NCI-H146 treated with DMSO at 0.1 percent for 48 hours (cell line): ENCODE data around the gene DGCR8.

Experiments used
- DNase-seq: peaks from one replicate; lab custom pipeline; 2025; ENCODE audit not compliant: unreplicated experiment; lab: John Stamatoyannopoulos, UW

Gene DGCR8

DNA sequence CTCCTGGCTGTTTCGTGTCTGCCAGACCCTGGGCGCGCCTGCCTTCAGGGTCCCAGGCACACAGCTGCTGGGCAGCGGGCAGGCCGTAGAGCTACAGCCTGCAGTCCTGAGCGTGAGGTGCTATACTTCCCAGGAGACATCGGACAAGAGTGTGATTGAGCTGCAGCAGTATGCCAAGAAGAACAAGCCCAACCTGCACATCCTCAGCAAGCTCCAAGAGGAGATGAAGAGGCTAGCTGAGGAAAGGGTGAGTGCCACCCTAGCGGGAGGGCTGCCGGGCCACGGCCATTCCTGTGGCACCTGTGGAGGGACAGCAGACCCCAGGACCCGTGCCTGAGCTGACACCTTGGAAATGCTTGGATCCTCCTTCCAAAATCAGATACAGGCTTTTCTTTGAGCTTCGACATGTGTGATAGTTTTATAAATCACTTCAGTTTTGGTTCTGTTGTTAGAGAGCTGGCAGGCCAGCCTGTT lies 28.8 kb downstream of the DGCR8 start:
- DNase-seq = no peak

DNA sequence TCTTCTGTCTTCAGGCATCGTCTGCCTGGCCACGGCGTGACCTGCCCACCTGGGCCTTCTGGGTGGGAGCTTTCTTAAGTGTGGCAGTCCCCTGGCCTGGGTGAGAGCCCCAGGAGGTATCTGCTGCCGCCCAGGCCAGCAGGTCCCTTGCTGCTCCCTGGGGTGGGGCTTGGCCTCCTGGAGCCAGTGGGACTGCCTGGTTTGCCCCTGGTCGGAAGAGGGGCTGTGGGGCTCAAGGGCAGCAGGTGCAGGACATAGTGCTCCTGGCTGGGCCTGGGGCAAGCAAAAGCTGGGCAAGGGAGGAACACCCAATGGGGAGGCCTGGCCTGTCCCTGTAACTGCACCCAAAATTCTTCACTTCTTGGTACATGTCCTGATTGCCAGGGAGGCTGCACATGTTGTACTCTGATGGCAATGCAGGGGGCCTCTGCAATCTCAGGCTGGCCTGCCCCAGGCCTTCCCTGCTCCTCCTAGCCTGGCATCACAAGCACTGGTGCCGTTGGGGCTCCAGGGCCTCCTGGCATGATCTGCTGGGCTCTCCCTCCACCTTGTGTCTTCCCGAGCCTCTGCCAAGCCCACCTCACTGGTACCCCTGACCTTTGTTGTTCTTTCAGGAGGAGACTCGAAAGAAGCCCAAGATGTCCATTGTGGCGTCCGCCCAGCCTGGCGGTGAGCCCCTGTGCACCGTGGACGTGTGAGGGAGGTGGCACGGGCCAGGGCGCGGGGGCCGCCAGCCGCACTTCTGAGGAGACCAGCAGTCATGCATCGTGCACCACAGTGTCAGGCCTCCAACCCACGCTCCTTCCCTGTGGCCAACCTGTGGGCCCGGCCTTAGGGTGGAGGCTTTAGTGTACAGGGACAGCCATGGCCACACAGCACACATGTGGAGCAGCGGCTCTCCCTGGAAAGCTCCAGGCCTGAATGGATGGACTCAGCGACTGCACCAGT lies 29.6 kb downstream of the DGCR8 start:
- DNase-seq = no peak

DNA sequence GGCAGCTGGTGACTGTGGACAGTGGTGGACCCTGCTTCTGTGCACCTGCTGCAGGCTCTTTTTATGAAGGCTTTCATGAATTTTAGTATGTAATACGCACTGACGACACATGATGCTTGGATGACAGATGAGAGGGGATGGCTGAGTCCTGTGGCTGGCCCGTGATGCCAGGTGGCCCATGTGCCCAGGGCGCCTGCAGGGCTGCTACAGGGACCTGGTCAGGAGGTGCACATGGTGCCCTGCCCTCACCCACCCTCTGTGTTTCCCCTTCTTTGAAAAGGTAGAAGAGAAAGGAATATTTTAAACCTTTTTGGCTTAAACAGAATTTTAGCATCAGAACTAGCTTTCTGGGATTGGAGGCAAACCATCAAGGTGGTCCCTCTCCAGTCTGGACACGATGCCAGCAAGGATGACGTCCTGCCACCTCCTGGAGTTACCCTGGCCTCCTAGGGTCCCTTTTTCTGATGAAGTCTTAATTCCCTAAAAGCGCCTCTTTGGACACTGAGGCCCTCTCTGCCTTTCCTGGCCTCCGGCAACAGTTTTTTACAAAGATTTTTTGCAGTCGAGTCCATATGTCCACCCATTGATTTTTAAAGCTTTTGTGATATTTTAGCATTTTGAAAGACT lies 30.4 kb downstream of the DGCR8 start:
- DNase-seq = no peak

DNA sequence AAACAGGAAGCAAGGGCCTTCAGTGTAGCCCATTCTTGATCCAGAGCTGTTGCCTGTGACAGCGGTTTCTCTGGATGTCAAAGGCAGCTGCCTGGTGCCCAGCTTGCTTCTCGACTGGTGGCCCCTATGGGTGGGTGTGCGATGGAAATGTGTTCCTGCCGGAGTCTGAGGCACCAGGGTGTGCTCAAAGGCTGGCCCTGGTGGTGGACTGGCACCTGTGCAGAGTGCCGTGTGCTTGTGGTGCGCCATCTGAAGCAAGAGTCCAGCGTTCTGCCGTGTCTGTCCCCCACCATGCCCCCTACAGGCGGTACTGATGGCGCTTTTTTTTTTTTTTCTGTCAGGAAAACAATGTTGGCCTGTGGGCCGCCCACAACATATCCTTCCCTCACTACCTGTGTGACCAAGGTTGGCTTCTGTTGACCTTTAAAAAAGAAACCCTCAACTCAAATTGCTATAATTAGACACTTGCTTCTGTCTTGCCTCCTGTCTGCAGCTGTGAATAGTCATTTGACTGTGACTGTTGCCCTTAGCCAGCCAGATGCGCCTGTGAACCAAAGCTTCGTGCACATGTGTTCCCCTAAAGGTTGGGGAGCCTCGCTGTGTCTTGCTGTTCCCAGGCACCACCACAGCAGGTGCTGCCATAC lies 31.1 kb downstream of the DGCR8 start:
- no peak for DNase-seq

DNA sequence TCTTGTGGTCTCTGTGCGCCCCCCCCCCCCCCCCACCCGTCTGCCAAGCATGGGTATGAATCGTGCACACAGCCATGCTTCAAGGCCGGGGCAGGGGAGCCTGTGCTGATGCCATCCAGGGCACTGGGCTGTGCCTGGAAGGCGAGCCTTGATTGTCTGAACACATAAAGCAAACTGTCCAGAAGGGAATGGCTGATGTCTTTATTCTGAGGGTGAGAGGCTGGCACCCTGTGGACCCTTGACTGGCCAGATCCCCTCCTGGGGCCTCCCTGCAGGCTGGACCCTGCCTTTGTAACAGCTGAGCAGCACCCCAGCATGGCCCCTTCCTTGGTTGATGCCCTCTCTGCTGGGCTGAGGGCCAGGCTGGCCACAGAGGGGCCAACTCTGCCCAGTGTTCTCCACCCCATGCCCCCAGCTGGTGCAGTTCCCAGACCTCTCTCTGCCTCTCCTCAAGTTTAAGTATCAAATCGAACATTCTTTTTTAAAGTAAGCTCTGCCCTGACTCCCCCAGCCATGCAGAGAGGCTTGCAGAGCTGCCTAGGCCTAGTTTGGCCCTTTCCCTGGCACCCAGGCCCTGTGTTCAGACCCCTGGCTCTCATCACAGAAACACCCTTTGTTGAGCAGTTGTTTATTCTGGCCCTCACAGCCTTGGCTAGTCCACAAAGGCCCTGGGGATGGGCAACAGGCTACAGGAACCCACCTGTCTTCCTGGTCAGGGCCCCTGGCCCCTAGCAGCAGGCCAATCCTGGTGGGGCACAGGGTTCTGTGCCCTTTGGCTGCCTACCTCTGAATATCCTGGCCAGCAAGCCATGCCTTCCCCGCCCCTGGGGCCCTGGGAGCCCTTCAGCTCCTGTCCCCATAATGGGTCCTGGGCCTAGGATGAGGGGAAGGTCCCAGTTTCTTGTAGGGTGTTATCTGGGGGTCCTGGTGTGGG lies 31.9 kb downstream of the DGCR8 start:
- no peak for DNase-seq

DNA sequence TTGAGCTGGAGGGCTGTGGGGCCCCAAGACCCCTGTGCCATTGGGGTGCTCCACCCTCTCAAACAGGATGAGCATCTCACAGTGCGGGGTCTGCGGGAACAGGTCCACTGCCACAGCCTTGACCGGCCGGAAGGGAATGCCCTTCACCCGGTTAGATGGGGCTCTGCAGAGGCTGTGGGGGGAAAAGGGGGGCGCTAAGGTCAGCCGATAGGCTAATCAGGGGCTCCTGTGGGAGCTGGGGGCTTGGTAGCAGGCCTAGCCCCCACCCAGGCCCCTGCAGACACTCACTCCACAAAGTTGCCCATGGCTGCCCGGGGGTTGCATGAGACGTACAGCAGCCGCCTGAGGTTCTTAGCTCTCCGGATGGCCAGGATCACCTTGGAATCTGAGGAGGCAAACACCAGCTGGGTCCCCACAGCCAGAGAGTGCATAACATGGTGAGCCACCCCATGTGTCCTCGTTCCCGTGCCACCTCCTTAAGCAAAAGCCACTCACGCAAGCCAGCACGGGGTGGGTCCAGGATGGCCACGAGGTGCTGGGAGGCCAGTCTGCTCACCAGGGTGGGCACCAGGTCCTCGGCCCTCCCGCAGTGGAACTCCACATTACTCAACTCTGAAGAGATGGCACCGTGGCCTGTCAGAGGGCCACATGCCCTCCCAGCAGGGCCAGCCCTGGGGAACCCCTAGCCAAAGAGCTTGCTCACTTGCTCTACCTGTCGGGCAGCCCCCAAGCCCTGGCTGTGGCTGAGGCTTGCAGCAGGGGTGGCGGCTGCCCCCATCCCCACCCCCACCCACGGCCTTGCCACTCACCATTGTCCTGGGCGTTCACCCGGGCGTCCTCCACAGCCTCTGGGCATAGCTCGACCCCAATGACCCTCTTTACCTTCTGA lies 32.8 kb downstream of the DGCR8 start:
- DNase-seq = no peak

DNA sequence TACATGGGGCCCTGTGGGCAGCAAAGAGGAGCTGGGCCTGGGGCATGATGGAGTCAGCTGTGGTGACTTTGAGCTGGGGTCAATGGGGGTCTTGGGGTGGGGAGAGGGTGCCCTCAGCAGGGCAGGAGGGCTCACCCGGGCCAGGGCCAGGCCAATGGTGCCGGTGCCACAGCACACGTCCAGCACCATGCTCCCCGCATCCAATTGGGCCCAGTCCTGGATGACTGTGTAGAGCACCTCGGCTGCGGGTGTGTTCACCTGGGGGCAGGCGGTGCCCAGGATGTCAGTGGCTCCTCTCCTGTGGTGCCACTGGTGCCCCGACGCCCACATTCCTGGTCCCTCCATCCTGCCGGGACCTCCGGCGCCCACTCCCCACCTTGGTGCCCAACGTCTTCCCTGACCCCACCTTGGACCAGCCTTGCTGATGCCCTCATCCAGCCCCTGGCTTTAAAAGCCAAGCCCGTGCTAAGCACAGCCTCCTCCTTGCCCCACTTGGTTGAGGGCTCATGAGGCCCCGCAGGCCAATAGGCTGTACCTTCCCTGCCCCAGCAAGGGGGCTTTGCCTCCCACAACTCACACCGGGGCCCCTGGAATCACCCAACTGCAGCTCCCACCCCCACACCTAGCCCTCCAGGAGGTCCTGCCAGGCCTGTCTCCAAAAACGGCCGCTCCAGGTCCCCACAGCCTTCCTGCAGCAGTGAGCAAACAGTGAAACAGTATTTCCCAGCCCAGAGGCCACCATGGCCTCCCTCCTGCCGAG lies 33.7 kb downstream of the DGCR8 start:
- DNase-seq = no peak

DNA sequence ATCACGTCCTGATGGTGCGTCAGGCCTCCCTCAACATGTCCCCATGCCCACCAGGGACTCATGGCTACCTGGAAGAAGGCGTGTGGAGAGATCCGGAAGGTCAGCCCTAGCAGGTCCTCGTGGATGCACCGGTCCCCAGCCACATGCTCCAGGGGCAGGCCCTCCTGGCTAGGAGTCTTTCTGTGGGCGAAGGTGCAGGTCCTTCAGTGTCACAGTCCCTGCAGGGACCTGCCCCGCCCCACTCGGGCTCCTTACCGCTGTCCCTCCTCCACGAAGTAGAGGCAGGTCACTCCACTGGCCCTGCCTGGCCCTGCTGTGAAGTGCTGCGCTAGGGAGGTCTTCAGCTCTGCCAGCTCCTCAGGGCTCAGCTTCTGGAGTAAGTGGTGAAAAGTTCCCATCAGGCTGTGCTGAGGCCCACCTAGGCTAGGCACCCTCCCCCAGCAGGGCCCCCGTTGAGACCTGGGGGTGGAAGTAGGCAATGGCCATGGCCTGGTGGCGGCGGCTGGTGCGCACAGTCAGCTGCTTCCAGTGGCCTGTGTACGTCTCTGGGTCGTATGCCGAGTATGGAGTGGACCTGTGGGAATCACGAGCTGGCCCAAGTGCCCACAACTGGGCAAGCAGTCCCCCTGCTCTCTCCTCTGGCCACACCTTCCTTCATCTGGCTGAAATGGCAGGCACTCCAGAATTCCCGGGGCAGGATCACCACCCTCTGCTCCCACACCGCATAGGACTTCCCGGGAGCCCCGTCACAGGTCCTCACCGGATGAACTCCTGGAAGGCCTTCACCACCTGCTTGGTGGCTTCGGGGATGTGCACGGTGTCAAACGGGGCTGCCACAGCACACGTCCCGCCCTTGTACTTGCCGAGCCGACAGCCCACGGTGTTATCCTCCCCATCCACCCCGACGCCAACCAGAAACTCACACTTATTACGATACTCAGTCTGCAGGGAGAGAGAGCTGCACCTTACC lies 34.8 kb downstream of the DGCR8 start:
- DNase-seq = no peak

DNA sequence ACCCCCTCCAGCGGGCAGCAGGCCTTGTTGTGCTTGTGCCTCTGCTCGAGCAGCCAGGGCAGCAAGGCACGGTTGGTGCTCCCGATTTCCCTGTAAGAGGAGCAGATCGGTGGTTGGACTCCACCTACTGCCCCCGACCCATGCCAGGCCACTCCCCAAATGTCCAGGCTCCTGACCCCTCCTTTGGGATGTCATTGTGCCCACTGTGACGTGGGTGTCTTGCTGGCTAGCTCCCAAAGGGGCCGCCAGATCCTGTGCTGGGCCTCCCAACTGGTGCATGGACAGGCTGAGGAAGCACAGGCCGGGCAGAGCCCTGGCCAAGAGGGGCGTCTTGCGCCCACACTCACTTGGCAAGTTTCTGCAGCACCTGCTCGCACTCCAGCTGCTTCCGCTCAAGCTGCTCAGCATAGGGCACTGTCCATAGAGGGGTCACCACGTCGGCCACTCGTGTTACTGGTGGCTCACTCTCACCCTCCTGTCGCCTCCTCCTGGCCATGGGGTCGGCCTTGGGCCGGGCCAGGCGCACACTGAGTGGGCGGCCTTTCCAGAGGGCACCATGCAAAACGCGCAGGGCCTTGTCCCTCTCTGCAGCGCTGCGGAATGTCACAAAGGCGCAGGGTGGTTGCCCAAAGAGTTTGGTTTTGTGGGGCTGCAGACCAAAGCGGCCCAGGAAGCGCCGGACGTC lies 35.8 kb downstream of the DGCR8 start, which contains the start of gene RANBP1:
RANBP1 (plus strand) TSS at position 414 of the 685 bp plus-strand sequence; CDS start at position 495, 81 bp downstream.
- no peak for DNase-seq

DNA sequence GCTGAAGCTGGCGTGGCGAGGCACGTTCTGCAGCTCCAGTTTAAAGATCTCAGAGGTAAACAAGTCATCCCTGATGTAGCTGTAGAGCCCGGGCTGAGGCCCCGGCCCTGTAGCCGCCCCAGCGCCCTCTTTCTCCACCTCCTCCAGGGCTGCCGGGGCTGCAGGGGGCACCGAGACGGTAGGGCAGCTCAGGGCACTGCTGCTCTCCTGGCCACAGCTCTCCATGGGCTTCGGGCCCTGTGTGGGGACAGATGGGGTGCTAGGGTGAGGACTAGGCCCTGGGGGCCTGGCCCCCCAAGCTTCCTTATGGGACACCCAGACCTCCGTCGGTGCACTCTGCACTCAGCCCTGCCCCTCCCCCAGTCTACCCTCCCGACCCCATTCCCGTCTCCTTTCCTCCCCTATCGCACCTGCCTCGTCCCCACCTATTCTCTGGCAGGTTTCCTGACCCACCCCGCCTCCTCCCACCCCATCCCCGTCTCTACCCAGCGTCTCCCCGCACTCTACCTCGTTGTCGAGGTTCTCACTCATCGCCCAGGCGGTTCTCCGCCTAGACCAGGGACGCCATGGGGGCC lies 36.4 kb downstream of the DGCR8 start:
- DNase-seq = no peak

DNA sequence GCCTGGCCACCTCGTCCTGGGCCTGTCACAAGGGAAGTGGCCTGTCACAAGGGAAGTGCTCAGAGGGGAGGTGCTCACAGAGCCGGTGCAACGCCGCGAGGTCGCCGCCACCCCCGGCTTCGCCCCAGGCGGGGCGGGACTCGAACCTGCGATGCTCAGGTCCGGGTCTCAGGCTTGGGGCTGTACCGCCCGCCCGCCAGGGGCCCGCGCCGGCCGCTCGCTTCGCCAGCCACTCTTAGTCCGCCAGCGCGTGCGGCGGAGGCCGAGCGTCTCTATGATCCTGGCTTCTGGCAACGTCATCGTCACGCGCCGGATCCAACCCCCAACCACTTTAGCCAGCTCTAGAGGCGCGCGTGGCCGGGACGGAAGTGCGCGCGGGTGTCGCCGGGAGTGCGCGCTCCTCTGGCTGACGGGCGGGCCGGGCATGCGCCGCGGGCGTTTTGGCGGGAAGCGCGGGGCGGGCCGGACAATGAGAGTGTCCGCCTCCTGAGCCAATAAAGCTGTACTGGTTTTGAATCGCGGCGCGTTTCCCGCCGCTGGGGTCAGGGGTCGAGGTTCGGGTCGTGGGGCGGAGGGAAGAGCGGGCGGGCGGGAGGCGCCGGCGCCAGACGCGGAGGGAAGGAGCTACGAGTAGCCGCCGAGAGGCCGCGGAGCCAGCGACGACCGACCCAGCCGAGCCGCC lies 37.1 kb downstream of the DGCR8 start, which contains the start of gene TRMT2A:
TRMT2A (minus strand) TSS at position 276 of the 682 bp plus-strand sequence. CDS start 320 bp downstream, outside the sequence.
- peak; percentile 77 for DNase-seq

DNA sequence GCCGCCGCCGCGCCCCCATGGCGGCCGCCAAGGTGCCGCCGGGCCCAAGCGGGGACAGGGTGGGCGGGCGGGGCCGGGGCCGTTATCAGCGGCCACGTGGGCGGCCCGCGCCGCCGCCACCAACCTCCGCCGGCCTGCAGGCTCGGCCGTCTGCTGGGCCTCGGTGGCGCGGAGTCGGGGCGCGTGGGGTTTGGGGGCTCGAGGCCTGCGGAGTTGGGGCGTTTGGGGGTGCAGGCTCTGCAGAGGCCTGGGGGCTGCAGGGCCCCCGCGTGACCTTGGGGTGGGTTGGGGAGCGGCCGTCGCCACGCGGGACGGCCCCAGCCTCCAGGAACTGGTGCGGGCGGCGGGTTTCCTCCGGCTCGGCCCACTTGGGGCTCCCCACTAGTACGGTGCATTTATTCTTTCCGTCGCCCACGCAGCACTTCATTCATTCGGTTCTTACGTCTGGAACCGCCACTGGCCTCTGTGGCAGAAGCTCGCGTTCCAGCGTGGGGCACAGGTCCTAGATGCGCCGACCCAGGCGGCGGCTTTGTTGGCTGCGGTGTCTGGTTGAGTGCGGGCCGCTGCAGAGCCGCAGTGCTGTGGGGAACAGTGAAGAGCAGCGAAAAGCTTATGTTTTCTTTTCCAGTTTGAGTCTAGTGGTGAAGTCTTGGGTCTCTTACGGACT lies 37.7 kb downstream of the DGCR8 start:
- DNase-seq = no peak

DNA sequence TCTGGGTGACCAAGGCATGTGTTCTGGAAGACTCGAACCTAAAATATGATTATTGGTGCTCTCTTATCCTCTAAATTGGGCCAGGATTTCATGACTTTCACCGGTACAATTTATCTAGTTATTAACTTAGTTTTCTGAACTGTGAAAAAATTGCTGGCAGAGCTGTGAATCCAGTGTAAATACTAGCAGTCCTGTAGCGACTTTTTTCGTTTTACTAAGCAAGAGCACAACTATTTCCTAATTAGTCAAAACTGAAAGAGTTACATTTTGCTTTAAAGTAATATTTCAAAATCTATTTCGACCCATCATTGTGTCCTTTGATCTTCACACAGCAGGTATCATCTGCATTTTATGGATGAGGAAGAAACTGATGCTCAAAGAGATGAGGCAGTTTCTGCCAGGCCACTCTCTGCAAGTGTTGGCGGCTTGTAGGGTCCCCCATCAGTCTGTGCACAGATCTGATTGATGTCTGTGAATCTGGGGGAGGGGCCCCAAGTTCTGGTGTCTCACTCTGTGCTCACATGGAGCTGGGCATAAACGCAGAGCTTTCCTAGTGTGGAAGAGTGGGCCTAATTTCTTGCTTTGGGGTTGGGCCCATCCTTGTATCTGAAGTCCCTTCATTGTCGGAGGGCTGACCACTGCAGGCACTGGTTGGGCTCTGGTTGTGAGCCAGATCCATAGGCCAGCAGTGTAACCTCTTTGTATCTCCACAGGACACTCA lies 38.4 kb downstream of the DGCR8 start:
- no peak for DNase-seq

DNA sequence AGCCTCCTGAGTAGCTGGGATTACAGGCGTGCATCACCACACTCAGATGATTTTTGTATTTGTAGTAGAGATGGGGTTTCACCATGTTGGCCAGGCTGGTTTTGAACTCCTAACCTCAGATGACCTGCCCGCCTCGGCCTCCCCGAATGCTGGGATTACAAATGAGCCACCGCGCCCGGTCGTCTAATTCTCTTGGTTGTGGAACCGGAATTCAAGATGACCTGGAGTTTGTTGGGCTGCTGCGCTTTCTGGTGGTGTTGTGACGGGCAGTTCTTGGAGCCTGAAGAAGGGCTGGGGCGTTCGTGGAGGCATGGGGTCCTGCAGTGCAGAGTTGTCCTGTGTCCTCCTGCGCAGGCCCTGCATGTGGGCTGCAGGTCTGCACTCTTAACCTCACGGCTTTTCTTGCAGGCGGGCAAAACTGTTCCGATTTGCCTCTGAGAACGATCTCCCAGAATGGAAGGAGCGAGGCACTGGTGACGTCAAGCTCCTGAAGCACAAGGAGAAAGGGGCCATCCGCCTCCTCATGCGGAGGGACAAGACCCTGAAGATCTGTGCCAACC lies 41.9 kb downstream of the DGCR8 start:
- no peak for DNase-seq
